GM23338 (cell line): ENCODE data around the gene FRMD4A. TPM values are rescaled to one million over a fixed set of nuclear protein-coding genes. Genes with fewer than 3 reads are reported as not detected.

Experiments
- ATAC-seq: fragments of 200-7000 bp; cut with Tn5 transposase; 3 replicates; pipeline ENCODE4 v1.9.1; 2020
- DNase-seq: peaks from one replicate; pipeline ENCODE4 v3.0.0-alpha.2; 2015; ENCODE audit warnings: low spot score
- H2AFZ ChIP-seq: fragments of 200-600 bp; sonication (generic); 2 replicates; pipeline ENCODE4 v1.8.0; 2016; ENCODE audit warnings: antibody characterized with exemption, mild to moderate bottlenecking, moderate library complexity
- H3F3A ChIP-seq: fragments of 200-600 bp; sonication (generic); replicated peaks from 2 replicates; pipeline ENCODE4 v1.8.0; 2017; ENCODE audit warnings: antibody characterized with exemption, mixed run types, low read depth
- H3K27ac ChIP-seq: fragments of 200-600 bp; sonication (generic); 2 replicates; pipeline ENCODE4 v1.6.1; 2016; ENCODE audit warnings: low read depth
- H3K27me3 ChIP-seq: fragments of 200-600 bp; sonication (generic); 2 replicates; pipeline ENCODE4 v1.8.0; 2016; ENCODE audit warnings: mild to moderate bottlenecking, mixed run types, moderate library complexity; ENCODE audit not compliant: insufficient read depth
- H3K36me3 ChIP-seq: fragments of 200-600 bp; sonication (generic); 2 replicates; pipeline ENCODE4 v1.8.0; 2016; ENCODE audit warnings: mild to moderate bottlenecking; ENCODE audit not compliant: insufficient read depth
- H3K4me1 ChIP-seq: fragments of 200-600 bp; sonication (generic); 2 replicates; pipeline ENCODE4 v1.8.0; 2016; ENCODE audit warnings: mild to moderate bottlenecking, moderate library complexity; ENCODE audit not compliant: insufficient read depth
- H3K4me2 ChIP-seq: fragments of 200-600 bp; sonication (generic); 2 replicates; pipeline ENCODE4 v1.7.1; 2017; ENCODE audit warnings: mixed run types
- H3K4me3 ChIP-seq: fragments of 200-600 bp; sonication (generic); 2 replicates; pipeline ENCODE4 v1.6.1; 2016; ENCODE audit warnings: mixed run types
- H3K79me2 ChIP-seq: fragments of 200-600 bp; sonication (generic); replicated peaks from 2 replicates; pipeline ENCODE4 v1.8.0; 2017; ENCODE audit warnings: mild to moderate bottlenecking; ENCODE audit not compliant: insufficient read depth
- H3K9me2 ChIP-seq: fragments of 200-600 bp; sonication (generic); 2 replicates; pipeline ENCODE4 v1.8.0; 2017; ENCODE audit not compliant: insufficient read depth
- H4K20me1 ChIP-seq: fragments of 200-600 bp; sonication (generic); replicated peaks from 2 replicates; pipeline ENCODE4 v1.8.0; 2017; ENCODE audit warnings: mild to moderate bottlenecking; ENCODE audit not compliant: insufficient read depth
- H3K27ac Mint-ChIP-seq: 2 replicates; pipeline ENCODE4 v1.8.0; 2020; ENCODE audit warnings: inconsistent platforms, mild to moderate bottlenecking, moderate library complexity, mixed read lengths
- H3K27me3 Mint-ChIP-seq: 3 replicates; pipeline ENCODE4 v1.8.0; 2022; ENCODE audit warnings: low read depth, mild to moderate bottlenecking, moderate library complexity, mixed read lengths, inconsistent platforms; ENCODE audit not compliant: insufficient read depth, poor library complexity
- H3K36me3 Mint-ChIP-seq: 3 replicates; pipeline ENCODE4 v1.8.0; 2021; ENCODE audit warnings: low read depth, mild to moderate bottlenecking, inconsistent platforms, moderate library complexity, mixed read lengths
- H3K4me1 Mint-ChIP-seq: 3 replicates; pipeline ENCODE4 v1.8.0; 2020; ENCODE audit warnings: mild to moderate bottlenecking, inconsistent platforms, mixed read lengths
- H3K4me3 Mint-ChIP-seq: 3 replicates; pipeline ENCODE4 v1.8.0; 2021; ENCODE audit warnings: moderate library complexity, mild to moderate bottlenecking, inconsistent platforms, mixed read lengths
- H3K9me3 Mint-ChIP-seq: 3 replicates; pipeline ENCODE4 v1.8.0; 2020; ENCODE audit warnings: moderate library complexity, mild to moderate bottlenecking, inconsistent platforms, mixed read lengths
- CREB1 ChIP-seq: fragments of 250-450 bp; sonication (Bioruptor Pico); IDR thresholded peaks from 2 replicates; pipeline ENCODE4 v1.5.0; 2020; ENCODE audit warnings: low read depth, mild to moderate bottlenecking, moderate library complexity
- EZH2 ChIP-seq: fragments of 200-600 bp; sonication (generic); IDR thresholded peaks from one replicate; pipeline ENCODE4 v1.8.0; 2017; ENCODE audit warnings: antibody characterized with exemption, mild to moderate bottlenecking, low read depth; ENCODE audit not compliant: unreplicated experiment
- EZH2phosphoT487 ChIP-seq: fragments of 200-600 bp; sonication (generic); IDR thresholded peaks from one replicate; pipeline ENCODE4 v1.8.1; 2018; ENCODE audit warnings: antibody characterized with exemption; ENCODE audit not compliant: unreplicated experiment
- JUNB ChIP-seq: IDR thresholded peaks from one replicate; pipeline ENCODE4 v1.6.1; 2016; ENCODE audit warnings: antibody characterized with exemption; ENCODE audit not compliant: unreplicated experiment
- NANOG ChIP-seq: IDR thresholded peaks from 2 replicates; pipeline ENCODE4 v1.6.1; 2016; ENCODE audit warnings: antibody characterized with exemption, borderline replicate concordance
- POLR2AphosphoS5 ChIP-seq: IDR thresholded peaks from 2 replicates; pipeline ENCODE4 v1.6.1; 2016; ENCODE audit warnings: antibody characterized with exemption, low read depth
- STAT1 ChIP-seq: IDR thresholded peaks from one replicate; pipeline ENCODE4 v1.6.1; 2016; ENCODE audit warnings: antibody characterized with exemption; ENCODE audit not compliant: unreplicated experiment
- ZNF114 ChIP-seq: fragments of 250-450 bp; sonication (Bioruptor Pico); IDR thresholded peaks from 2 replicates; pipeline ENCODE4 v1.5.0; 2020; ENCODE audit warnings: mild to moderate bottlenecking, moderate library complexity
- ZNF331 ChIP-seq: fragments of 250-450 bp; sonication (Bioruptor Pico); IDR thresholded peaks from 2 replicates; pipeline ENCODE4 v1.5.0; 2020; ENCODE audit warnings: low read depth, mild to moderate bottlenecking, moderate library complexity
- long read RNA-seq: library from polyadenylated mRNA; unstranded; transcript quantifications from one replicate; pipeline ENCODE4 v2.0.0, GENCODE V29; 2020; ENCODE audit not compliant: unreplicated experiment
- polyA plus RNA-seq: library from polyadenylated mRNA; unstranded; fragments of >200 nt; fragmentation: Nextera tagmentation; extraction: Ambion mirVana; gene quantifications from 2 replicates; pipeline ENCODE4 v1.2.1, GENCODE V29; 2016
- total RNA-seq: library from RNA; depleted of rRNA; stranded (reverse); fragments of >200 nt; shearing (Covaris generic); gene quantifications from 2 replicates; pipeline ENCODE4 v1.2.3, GENCODE V29; 2014; rRNA removed
- TF ChIP-seq, protein P1 (sequence below): fragments of 250-450 bp; sonication (Bioruptor Pico); IDR thresholded peaks from 2 replicates; pipeline ENCODE4 v1.5.0; 2020; ENCODE audit warnings: mild to moderate bottlenecking, moderate library complexity
- TF ChIP-seq, protein P2 (sequence below), 2 experiments: fragments of 200-600 bp in 1 of 2; sonication (generic) in 1 of 2; conservative IDR thresholded peaks; 2 replicates each; pipeline versions ENCODE4 v1.5.1 to v1.6.1; 2016 to 2017; ENCODE audit warnings: antibody characterized with exemption in 2 of 2, low read depth in 2 of 2, mild to moderate bottlenecking in 2 of 2, moderate library complexity in 1 of 2
- TF ChIP-seq, protein P3 (sequence below): IDR thresholded peaks from 2 replicates; pipeline ENCODE4 v1.6.1; 2016; ENCODE audit warnings: antibody characterized with exemption
- TF ChIP-seq, protein P4 (sequence below): IDR thresholded peaks from one replicate; pipeline ENCODE4 v1.6.1; 2018; ENCODE audit warnings: antibody characterized with exemption; ENCODE audit not compliant: unreplicated experiment

Gene FRMD4A
- total RNA-seq (18.3 and 20.1 TPM in 2 replicates), polyA plus RNA-seq (8.9 and 14.0 TPM in 2 replicates)
- long read RNA-seq, partial matches to known transcripts, result 2 of 6 reads
- long read RNA-seq, other reads (novel, unspliced or antisense), result 3 of 6 reads

DNA sequence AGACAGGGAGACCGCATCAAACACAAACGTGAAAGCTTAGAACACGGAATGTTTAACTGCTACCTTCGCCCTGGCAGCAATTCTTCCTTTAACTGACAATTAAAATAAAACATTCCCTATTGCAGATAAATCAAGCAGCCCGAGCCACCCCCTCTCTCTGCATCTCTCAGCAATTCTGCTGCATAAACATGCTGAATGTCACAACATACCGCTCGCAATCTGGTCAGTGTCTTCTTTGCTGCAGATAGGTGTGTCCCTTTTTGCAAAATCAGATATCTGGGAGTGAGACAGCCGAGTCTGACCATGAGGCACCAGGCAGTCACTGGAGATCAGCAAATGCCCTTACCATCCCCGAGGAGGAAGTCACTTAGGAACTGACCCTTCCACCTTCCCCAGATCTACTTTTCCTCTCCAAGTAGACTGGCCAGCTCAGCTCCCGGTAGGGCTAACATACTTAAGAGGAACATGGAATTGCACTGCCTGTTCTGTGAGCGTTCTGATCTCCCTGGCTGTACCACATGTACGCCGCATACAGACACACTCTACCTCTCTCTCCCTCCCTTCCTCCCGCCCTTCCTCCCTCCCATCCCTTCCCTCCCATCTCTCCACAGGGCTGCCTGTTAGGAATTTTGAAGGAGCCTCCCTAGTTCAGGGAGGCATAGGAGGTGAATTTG, at the start of gene FRMD4A:
Gene FRMD4A, minus strand, starts transcription at position 537 of the 674 bp plus-strand sequence.
- peak within 1 kb of the TSS; percentile 44 for H3K4me2 ChIP-seq
- ATAC-seq (peak; percentile 61), DNase-seq (peak; percentile 21)
- no peaks in the 10 kb centered on the region for H3K27me3 ChIP-seq
- H3K4me3 ChIP-seq, result 0 out of 2 replicates have a peak within 1 kb of the TSS, but pooled peaks have one; percentile 13
- H3K4me1 ChIP-seq, result peaks cover 29% of the 10 kb centered on the region
- no peak within 1 kb of the TSS for H3K27ac ChIP-seq
- H3K36me3 ChIP-seq, result no peaks in the 10 kb centered on the region
- H3K4me3 Mint-ChIP-seq, result peak within 1 kb of the TSS; percentile 53
- H3K79me2 ChIP-seq, result no peaks in the 10 kb centered on the region
- H2AFZ ChIP-seq, result peak within 1 kb of the TSS; percentile 84
- H3K27me3 Mint-ChIP-seq, result peaks cover 8% of the 10 kb centered on the region
- no peaks in the 10 kb centered on the region for H4K20me1 ChIP-seq
- peak within 1 kb of the TSS; percentile 56; the same call in 1 of the 2 replicates for H3K27ac Mint-ChIP-seq
- 0 out of 2 replicates have a peak, but pooled peaks cover 3% of the 10 kb centered on the region for H3F3A ChIP-seq
- peaks cover 45% of the 10 kb centered on the region for H3K4me1 Mint-ChIP-seq
- TF ChIP-seq ZNF114 (CRISPR knock-in tag) (no peak), ZNF331 (CRISPR knock-in tag) (no peak), EZH2 (no peak), STAT1 (no peak), POLR2AphosphoS5 (no peak), EZH2phosphoT487 (no peak), CREB1 (CRISPR knock-in tag) (no peak), NANOG (no peak), JUNB (no peak)
- TF ChIP-seq, protein P1, sequence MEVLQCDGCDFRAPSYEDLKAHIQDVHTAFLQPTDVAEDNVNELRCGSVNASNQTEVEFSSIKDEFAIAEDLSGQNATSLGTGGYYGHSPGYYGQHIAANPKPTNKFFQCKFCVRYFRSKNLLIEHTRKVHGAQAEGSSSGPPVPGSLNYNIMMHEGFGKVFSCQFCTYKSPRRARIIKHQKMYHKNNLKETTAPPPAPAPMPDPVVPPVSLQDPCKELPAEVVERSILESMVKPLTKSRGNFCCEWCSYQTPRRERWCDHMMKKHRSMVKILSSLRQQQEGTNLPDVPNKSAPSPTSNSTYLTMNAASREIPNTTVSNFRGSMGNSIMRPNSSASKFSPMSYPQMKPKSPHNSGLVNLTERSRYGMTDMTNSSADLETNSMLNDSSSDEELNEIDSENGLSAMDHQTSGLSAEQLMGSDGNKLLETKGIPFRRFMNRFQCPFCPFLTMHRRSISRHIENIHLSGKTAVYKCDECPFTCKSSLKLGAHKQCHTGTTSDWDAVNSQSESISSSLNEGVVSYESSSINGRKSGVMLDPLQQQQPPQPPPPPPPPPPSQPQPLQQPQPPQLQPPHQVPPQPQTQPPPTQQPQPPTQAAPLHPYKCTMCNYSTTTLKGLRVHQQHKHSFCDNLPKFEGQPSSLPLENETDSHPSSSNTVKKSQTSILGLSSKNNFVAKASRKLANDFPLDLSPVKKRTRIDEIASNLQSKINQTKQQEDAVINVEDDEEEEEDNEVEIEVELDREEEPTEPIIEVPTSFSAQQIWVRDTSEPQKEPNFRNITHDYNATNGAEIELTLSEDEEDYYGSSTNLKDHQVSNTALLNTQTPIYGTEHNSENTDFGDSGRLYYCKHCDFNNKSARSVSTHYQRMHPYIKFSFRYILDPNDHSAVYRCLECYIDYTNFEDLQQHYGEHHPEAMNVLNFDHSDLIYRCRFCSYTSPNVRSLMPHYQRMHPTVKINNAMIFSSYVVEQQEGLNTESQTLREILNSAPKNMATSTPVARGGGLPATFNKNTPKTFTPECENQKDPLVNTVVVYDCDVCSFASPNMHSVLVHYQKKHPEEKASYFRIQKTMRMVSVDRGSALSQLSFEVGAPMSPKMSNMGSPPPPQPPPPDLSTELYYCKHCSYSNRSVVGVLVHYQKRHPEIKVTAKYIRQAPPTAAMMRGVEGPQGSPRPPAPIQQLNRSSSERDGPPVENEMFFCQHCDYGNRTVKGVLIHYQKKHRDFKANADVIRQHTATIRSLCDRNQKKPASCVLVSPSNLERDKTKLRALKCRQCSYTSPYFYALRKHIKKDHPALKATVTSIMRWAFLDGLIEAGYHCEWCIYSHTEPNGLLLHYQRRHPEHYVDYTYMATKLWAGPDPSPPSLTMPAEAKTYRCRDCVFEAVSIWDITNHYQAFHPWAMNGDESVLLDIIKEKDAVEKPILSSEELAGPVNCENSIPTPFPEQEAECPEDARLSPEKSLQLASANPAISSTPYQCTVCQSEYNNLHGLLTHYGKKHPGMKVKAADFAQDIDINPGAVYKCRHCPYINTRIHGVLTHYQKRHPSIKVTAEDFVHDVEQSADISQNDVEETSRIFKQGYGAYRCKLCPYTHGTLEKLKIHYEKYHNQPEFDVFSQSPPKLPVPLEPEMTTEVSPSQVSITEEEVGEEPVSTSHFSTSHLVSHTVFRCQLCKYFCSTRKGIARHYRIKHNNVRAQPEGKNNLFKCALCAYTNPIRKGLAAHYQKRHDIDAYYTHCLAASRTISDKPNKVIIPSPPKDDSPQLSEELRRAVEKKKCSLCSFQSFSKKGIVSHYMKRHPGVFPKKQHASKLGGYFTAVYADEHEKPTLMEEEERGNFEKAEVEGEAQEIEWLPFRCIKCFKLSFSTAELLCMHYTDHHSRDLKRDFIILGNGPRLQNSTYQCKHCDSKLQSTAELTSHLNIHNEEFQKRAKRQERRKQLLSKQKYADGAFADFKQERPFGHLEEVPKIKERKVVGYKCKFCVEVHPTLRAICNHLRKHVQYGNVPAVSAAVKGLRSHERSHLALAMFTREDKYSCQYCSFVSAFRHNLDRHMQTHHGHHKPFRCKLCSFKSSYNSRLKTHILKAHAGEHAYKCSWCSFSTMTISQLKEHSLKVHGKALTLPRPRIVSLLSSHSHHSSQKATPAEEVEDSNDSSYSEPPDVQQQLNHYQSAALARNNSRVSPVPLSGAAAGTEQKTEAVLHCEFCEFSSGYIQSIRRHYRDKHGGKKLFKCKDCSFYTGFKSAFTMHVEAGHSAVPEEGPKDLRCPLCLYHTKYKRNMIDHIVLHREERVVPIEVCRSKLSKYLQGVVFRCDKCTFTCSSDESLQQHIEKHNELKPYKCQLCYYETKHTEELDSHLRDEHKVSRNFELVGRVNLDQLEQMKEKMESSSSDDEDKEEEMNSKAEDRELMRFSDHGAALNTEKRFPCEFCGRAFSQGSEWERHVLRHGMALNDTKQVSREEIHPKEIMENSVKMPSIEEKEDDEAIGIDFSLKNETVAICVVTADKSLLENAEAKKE, result no peak
- TF ChIP-seq, protein P2, sequence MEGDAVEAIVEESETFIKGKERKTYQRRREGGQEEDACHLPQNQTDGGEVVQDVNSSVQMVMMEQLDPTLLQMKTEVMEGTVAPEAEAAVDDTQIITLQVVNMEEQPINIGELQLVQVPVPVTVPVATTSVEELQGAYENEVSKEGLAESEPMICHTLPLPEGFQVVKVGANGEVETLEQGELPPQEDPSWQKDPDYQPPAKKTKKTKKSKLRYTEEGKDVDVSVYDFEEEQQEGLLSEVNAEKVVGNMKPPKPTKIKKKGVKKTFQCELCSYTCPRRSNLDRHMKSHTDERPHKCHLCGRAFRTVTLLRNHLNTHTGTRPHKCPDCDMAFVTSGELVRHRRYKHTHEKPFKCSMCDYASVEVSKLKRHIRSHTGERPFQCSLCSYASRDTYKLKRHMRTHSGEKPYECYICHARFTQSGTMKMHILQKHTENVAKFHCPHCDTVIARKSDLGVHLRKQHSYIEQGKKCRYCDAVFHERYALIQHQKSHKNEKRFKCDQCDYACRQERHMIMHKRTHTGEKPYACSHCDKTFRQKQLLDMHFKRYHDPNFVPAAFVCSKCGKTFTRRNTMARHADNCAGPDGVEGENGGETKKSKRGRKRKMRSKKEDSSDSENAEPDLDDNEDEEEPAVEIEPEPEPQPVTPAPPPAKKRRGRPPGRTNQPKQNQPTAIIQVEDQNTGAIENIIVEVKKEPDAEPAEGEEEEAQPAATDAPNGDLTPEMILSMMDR (conservative IDR thresholded peaks at IDR 0.05; ENCODE audit: low read depth in 2 of 2), result no peak
- TF ChIP-seq, protein P3, sequence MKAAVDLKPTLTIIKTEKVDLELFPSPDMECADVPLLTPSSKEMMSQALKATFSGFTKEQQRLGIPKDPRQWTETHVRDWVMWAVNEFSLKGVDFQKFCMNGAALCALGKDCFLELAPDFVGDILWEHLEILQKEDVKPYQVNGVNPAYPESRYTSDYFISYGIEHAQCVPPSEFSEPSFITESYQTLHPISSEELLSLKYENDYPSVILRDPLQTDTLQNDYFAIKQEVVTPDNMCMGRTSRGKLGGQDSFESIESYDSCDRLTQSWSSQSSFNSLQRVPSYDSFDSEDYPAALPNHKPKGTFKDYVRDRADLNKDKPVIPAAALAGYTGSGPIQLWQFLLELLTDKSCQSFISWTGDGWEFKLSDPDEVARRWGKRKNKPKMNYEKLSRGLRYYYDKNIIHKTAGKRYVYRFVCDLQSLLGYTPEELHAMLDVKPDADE, result no peak
- TF ChIP-seq, protein P4, sequence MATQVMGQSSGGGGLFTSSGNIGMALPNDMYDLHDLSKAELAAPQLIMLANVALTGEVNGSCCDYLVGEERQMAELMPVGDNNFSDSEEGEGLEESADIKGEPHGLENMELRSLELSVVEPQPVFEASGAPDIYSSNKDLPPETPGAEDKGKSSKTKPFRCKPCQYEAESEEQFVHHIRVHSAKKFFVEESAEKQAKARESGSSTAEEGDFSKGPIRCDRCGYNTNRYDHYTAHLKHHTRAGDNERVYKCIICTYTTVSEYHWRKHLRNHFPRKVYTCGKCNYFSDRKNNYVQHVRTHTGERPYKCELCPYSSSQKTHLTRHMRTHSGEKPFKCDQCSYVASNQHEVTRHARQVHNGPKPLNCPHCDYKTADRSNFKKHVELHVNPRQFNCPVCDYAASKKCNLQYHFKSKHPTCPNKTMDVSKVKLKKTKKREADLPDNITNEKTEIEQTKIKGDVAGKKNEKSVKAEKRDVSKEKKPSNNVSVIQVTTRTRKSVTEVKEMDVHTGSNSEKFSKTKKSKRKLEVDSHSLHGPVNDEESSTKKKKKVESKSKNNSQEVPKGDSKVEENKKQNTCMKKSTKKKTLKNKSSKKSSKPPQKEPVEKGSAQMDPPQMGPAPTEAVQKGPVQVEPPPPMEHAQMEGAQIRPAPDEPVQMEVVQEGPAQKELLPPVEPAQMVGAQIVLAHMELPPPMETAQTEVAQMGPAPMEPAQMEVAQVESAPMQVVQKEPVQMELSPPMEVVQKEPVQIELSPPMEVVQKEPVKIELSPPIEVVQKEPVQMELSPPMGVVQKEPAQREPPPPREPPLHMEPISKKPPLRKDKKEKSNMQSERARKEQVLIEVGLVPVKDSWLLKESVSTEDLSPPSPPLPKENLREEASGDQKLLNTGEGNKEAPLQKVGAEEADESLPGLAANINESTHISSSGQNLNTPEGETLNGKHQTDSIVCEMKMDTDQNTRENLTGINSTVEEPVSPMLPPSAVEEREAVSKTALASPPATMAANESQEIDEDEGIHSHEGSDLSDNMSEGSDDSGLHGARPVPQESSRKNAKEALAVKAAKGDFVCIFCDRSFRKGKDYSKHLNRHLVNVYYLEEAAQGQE, result no peak
- H3K9me3 Mint-ChIP-seq, result no peaks in the 10 kb centered on the region
- H3K36me3 Mint-ChIP-seq, result no peaks in the 10 kb centered on the region
- H3K9me2 ChIP-seq, result no peaks in the 10 kb centered on the region
